Left renal pelvis (tissue), 4 donors: ENCODE results near the gene PPOX. TPM values are rescaled to one million over a fixed set of nuclear protein-coding genes. Genes with fewer than 3 reads are reported as not detected.

Experiments used
- DNase-seq, 4 donors: peaks; one replicate each; pipeline ENCODE4 v3.0.0-alpha.2; 2013; ENCODE audit warnings: low read depth in 4 of 4, low spot score in 3 of 4
- polyA plus RNA-seq, 4 donors: library from polyadenylated mRNA; unstranded; fragments of 120-200 nt; gene quantifications; one replicate each; pipeline ENCODE4 v1.2.1, GENCODE V29; 2013; ENCODE audit not compliant: insufficient read length in 4 of 4

The PPOX gene
- polyA plus RNA-seq, 4 donors, result 31.9 to 63.1 (median 38.8) TPM

GRCh38 chr1:161145832-161146231 is 20.4 kb upstream of the PPOX start:
- DNase-seq, result no peak

- DNase-seq, result no peak
These were observed 13.1 kb upstream of the PPOX start for GRCh38 chr1:161153176-161153575.

- peak in 2 of 4 donors; percentile 81 to 90 for DNase-seq
These were observed 12.4 kb upstream of the PPOX start, which contains the start of gene UFC1 for GRCh38 chr1:161153682-161154337. TSS of gene UFC1 (plus strand) at chr1:161153978. CDS start at chr1:161153998, 20 bp downstream.

- DNase-seq, result no peak
These were observed 8.4 kb upstream of the PPOX start for GRCh38 chr1:161157867-161158266.

- DNase-seq, result no peak
These were observed 7.8 kb upstream of the PPOX start for GRCh38 chr1:161158316-161159010.

- peak; percentile 78 to 90 (median 85) for DNase-seq
These were observed 6.9 kb upstream of the PPOX start, which contains the start of gene USP21 for GRCh38 chr1:161159087-161159912. TSS of gene USP21 (plus strand) at chr1:161159500. CDS start at chr1:161160641, 1,141 bp downstream.

GRCh38 chr1:161159913-161160243 is 6.3 kb upstream of the PPOX start:
- DNase-seq, result no peak

GRCh38 chr1:161160671-161161145 is 5.5 kb upstream of the PPOX start:
- no peak for DNase-seq

GRCh38 chr1:161161652-161162051 is 4.6 kb upstream of the PPOX start:
- DNase-seq, result no peak

- DNase-seq, result no peak
These were observed 4.2 kb upstream of the PPOX start for GRCh38 chr1:161162052-161162451.

GRCh38 chr1:161162806-161163205 is 3.4 kb upstream of the PPOX start:
- DNase-seq, result no peak

- no peak for DNase-seq
These were observed 2.4 kb upstream of the PPOX start for GRCh38 chr1:161163793-161164192.

GRCh38 chr1:161164901-161165610 is 1.2 kb upstream of the PPOX start:
- DNase-seq, result no peak

GRCh38 chr1:161166669-161167548 is 683 bp downstream of the PPOX start:
- DNase-seq, result no peak

GRCh38 chr1:161168906-161169305 is 2.7 kb downstream of the PPOX start:
- DNase-seq, result no peak

GRCh38 chr1:161171191-161171590 is 5.0 kb downstream of the PPOX start:
- no peak for DNase-seq

GRCh38 chr1:161171696-161172095 is 5.5 kb downstream of the PPOX start:
- DNase-seq, result no peak

- no peak for DNase-seq
These were observed 6.1 kb downstream of the PPOX start for GRCh38 chr1:161172349-161172748.

GRCh38 chr1:161172776-161173376 is 6.7 kb downstream of the PPOX start:
- no peak for DNase-seq
